GM12892 (cell line): ENCODE results near the gene PER2.

Experiments used
- POLR2A ChIP-seq: IDR thresholded peaks from 2 replicates; pipeline ENCODE4 v1.6.1; 2011; ENCODE audit warnings: low read depth, low read length, control low read depth
- POLR2AphosphoS5 ChIP-seq: IDR thresholded peaks from 2 replicates; pipeline ENCODE4 v1.6.1; 2011; ENCODE audit warnings: low read depth, low read length, control low read depth
- TAF1 ChIP-seq: IDR thresholded peaks from 2 replicates; pipeline ENCODE4 v1.6.1; 2011; ENCODE audit warnings: low read depth, mild to moderate bottlenecking, control low read depth, low read length, borderline replicate concordance

DNA sequence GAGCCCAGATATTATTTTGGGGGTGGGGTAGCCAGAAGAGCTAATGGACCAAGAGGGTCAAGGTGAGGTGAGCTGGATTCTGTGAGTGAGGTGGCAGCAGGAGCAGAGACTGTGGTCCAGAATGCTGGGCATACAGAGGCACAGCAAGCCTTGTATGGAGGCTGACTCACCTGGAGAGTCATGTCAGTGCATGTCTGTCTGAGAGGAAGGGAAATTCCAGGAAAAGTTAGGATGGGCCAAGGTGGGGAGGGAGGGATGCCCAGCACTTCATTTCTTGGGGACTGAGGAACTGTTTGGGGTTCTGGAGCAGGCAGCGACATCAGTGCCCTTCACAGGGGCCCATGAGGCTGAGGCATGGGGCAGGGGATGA lies 21.1 kb downstream of the PER2 start:
- TF ChIP-seq TAF1 (no peak), POLR2A (no peak), POLR2AphosphoS5 (no peak)
